Karpas-422 (cell line): ENCODE data around the gene TGFBI. TPM values are rescaled to one million over a fixed set of nuclear protein-coding genes. Genes with fewer than 3 reads are reported as not detected.

Source experiments
- DNase-seq: peaks from one replicate; pipeline ENCODE4 v3.0.0-alpha.2; 2015
- H2AFZ ChIP-seq: fragments of 200-600 bp; sonication (generic); 2 replicates; pipeline ENCODE4 v1.6.1; 2014; ENCODE audit warnings: antibody characterized with exemption, low read length, mixed read lengths
- H3K27ac ChIP-seq: fragments of 200-600 bp; sonication (generic); 2 replicates; pipeline ENCODE4 v1.5.1; 2014; ENCODE audit warnings: mild to moderate bottlenecking, low read length, moderate library complexity
- H3K27me3 ChIP-seq: fragments of 200-600 bp; sonication (generic); 2 replicates; pipeline ENCODE4 v1.6.1; 2014; ENCODE audit warnings: low read length, mixed read lengths
- H3K36me3 ChIP-seq: fragments of 200-600 bp; sonication (generic); 2 replicates; pipeline ENCODE4 v1.6.1; 2014; ENCODE audit warnings: low read length, mixed read lengths; ENCODE audit not compliant: insufficient read depth
- H3K4me1 ChIP-seq: fragments of 200-600 bp; sonication (generic); 2 replicates; pipeline ENCODE4 v1.6.1; 2014; ENCODE audit warnings: mild to moderate bottlenecking, low read length, mixed read lengths
- H3K4me2 ChIP-seq: fragments of 200-600 bp; sonication (generic); 2 replicates; pipeline ENCODE4 v1.6.1; 2014; ENCODE audit warnings: low read length, low read depth, mild to moderate bottlenecking; ENCODE audit not compliant: poor library complexity, severe bottlenecking
- H3K4me3 ChIP-seq: fragments of 200-600 bp; sonication (generic); 2 replicates; pipeline ENCODE4 v1.5.1; 2014; ENCODE audit warnings: mild to moderate bottlenecking, antibody characterized with exemption, low read length, mixed read lengths
- H3K79me2 ChIP-seq: fragments of 200-600 bp; sonication (generic); 2 replicates; pipeline ENCODE4 v1.6.1; 2014; ENCODE audit warnings: mild to moderate bottlenecking, low read length, mixed read lengths
- H3K9ac ChIP-seq: fragments of 200-600 bp; sonication (generic); 2 replicates; pipeline ENCODE4 v1.6.0; 2014; ENCODE audit warnings: low read length
- H3K9me2 ChIP-seq: fragments of 200-600 bp; sonication (generic), shearing (Covaris generic); replicated peaks from 2 replicates; pipeline ENCODE4 v1.6.0; 2014; ENCODE audit warnings: mild to moderate bottlenecking, low read length, moderate library complexity; ENCODE audit not compliant: insufficient read depth
- H3K9me3 ChIP-seq: fragments of 300-700, 200-600 bp; sonication (generic); 2 replicates; pipeline ENCODE4 v1.6.1; 2014; ENCODE audit warnings: low read length, mixed read lengths
- H4K20me1 ChIP-seq: fragments of 200-600 bp; sonication (generic); 2 replicates; pipeline ENCODE4 v1.6.1; 2014; ENCODE audit warnings: mild to moderate bottlenecking, antibody characterized with exemption, low read length, low read depth; ENCODE audit not compliant: insufficient read depth
- total RNA-seq: library from RNA; depleted of rRNA; stranded (reverse); fragments of >200 nt; shearing (Covaris generic); gene quantifications from 2 replicates; pipeline ENCODE4 v1.2.3, GENCODE V29; 2014; ENCODE audit warnings: low replicate concordance

Gene TGFBI
- total RNA-seq, 1 experiment from 2014 or later, result not detected

DNA sequence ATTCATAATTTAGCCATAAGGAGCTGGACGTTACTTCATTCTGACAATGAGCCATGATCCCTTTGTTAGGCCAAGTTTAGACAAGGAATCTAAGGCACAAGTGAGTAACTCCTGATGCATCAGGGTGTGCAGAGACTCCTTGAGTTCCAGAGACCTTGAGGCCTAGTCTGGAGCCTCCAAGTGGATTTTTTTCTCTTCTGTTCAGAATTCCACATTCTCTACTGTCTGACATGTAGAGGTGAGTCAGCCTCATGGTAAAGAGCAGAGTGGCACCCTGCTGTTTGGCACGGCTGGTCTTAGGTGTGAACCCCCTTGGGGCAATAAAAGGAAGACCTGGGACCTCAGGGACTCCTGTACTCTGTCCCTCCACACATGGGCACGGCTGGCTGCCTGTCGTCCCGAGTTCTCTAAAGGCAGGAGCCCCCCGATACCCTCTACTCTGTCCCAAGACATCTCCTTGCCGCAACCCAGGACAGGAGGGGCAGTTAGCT lies 22.0 kb upstream of the TGFBI start:
- Histone ChIP-seq H3K9ac (no peak overlapping the region), H3K36me3 (no peaks in the 10 kb centered on the region), H4K20me1 (no peaks in the 10 kb centered on the region), H3K27ac (no peak overlapping the region), H3K9me3 (no peaks in the 10 kb centered on the region), H3K9me2 (no peaks in the 10 kb centered on the region), H3K79me2 (no peaks in the 10 kb centered on the region), H3K4me3 (no peak overlapping the region), H2AFZ (no peak overlapping the region), H3K4me1 (no peaks in the 10 kb centered on the region; the same call in 1 of the 2 replicates), H3K4me2 (no peak overlapping the region), H3K27me3 (no peaks in the 10 kb centered on the region)
- DNase-seq, result no peak

- H3K36me3 ChIP-seq, result no peaks in the 10 kb centered on the region
- peaks cover 2% of the 10 kb centered on the region; the same call in 1 of the 2 replicates for H3K4me1 ChIP-seq
- H3K27ac ChIP-seq, result no peak overlapping the region
- no peak overlapping the region for H3K4me2 ChIP-seq
- H3K4me3 ChIP-seq, result no peak overlapping the region
- H3K79me2 ChIP-seq, result no peaks in the 10 kb centered on the region
- H3K9ac ChIP-seq, result no peak overlapping the region
- no peaks in the 10 kb centered on the region for H3K9me3 ChIP-seq
- no peaks in the 10 kb centered on the region for H4K20me1 ChIP-seq
- no peaks in the 10 kb centered on the region for H3K9me2 ChIP-seq
- DNase-seq, result no peak
- no peaks in the 10 kb centered on the region for H3K27me3 ChIP-seq
- H2AFZ ChIP-seq, result no peak overlapping the region
Measured at GRCh38 chr5:136007271-136007670, 21.5 kb upstream of the TGFBI start.

DNA sequence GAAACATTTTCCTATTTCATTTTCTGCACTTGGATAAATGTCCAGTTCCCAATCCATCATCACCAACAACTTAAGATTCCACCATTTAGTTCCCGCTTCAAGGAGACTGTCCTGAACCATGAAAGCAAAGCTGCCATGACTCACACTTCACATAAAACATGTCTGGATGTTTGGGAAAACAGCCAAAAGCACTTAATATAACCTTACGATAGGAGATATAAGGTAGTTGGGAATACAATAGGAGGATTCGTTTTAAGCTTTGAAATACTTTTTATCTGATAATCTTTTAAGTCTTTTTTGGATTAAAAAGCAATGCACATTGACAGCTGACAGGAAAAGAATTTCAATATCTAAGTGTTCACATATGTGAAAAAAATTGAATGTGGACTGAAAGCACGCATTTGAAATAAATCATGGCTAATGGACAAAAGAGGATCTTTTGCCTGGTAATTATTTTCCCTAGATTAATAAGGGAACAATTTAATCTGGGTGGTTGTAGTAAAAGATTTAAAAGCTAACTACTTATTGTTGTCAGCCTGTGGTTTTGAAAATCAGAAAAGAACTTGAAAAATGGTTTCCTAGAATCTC lies 17.3 kb upstream of the TGFBI start:
- H3K27me3 ChIP-seq, result no peaks in the 10 kb centered on the region
- H2AFZ ChIP-seq, result no peak overlapping the region
- no peaks in the 10 kb centered on the region for H3K9me2 ChIP-seq
- H4K20me1 ChIP-seq, result no peaks in the 10 kb centered on the region
- peaks cover 3% of the 10 kb centered on the region; the same call in 1 of the 2 replicates for H3K4me1 ChIP-seq
- no peak overlapping the region for H3K4me2 ChIP-seq
- DNase-seq, result no peak
- H3K9me3 ChIP-seq, result no peaks in the 10 kb centered on the region
- no peak overlapping the region for H3K9ac ChIP-seq
- no peak overlapping the region for H3K27ac ChIP-seq
- H3K36me3 ChIP-seq, result no peaks in the 10 kb centered on the region
- H3K4me3 ChIP-seq, result no peak overlapping the region
- H3K79me2 ChIP-seq, result no peaks in the 10 kb centered on the region

- Histone ChIP-seq H2AFZ (no peak overlapping the region), H3K27me3 (no peaks in the 10 kb centered on the region), H4K20me1 (no peaks in the 10 kb centered on the region), H3K9ac (no peak overlapping the region), H3K36me3 (no peaks in the 10 kb centered on the region), H3K79me2 (no peaks in the 10 kb centered on the region), H3K27ac (no peak overlapping the region), H3K9me2 (no peaks in the 10 kb centered on the region), H3K9me3 (no peaks in the 10 kb centered on the region), H3K4me1 (peaks cover 3% of the 10 kb centered on the region; the same call in 1 of the 2 replicates), H3K4me2 (no peak overlapping the region), H3K4me3 (no peak overlapping the region)
- peak; percentile 53 for DNase-seq
Measured at GRCh38 chr5:136012041-136012804, 16.6 kb upstream of the TGFBI start.

GRCh38 chr5:136013559-136013958 lies 15.2 kb upstream of the TGFBI start:
- H2AFZ ChIP-seq, result no peak overlapping the region

DNA sequence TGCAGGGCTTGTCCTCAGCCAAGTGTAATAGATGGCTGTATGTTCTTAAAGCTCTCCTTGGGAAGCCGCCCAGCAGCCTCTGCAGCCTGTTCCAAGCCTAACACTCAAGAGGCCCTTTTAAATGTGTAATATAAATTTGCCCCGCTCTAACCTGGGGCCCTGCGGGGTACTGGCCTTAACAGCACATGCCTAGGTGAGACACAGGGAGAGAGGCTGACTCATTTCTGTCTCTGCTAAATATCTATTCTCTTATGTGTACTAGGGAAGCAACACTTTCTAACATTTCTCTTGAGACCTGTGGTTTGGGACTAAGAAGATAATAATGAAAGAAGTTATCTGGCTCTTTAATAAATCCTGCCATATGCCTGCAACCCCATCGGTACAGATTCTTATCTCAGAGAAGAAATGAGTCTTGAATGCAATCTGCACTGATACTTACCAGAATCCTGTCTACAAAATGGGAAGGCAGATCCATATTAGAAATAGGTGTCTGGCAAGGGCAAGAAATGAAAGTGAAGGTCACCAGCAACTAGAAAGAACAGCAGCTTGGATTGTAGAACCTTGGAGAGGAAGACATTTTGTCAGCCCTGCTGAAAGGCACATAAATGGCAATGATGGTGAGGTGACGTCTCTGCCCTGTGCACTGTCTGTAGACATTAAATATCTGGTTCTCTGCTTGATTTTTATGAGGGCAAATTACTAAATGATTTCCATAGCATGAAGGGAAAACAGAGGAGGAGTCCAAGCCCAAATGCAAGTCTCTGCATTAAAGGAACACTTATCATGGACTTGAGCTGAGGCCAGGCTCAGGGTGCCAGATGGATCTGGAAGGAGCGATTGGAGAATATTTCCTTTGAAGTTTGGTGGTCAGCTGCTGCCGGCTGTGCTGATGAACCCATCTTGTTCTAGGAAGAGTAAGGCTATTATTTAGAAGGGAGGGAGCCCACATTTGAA lies 14.5 kb upstream of the TGFBI start:
- H2AFZ ChIP-seq, result no peak overlapping the region
- no peaks in the 10 kb centered on the region for H3K9me3 ChIP-seq
- H3K36me3 ChIP-seq, result no peaks in the 10 kb centered on the region
- no peaks in the 10 kb centered on the region for H4K20me1 ChIP-seq
- H3K9me2 ChIP-seq, result no peaks in the 10 kb centered on the region
- DNase-seq, result no peak
- no peak overlapping the region for H3K4me2 ChIP-seq
- H3K4me1 ChIP-seq, result peaks cover 3% of the 10 kb centered on the region; the same call in 1 of the 2 replicates
- H3K9ac ChIP-seq, result no peak overlapping the region
- no peaks in the 10 kb centered on the region for H3K27me3 ChIP-seq
- no peaks in the 10 kb centered on the region for H3K79me2 ChIP-seq
- no peak overlapping the region for H3K4me3 ChIP-seq
- H3K27ac ChIP-seq, result no peak overlapping the region

More at GRCh38 chr5:136013559-136013958, 15.2 kb upstream of the TGFBI start:
- Histone ChIP-seq H3K9me3 (no peaks in the 10 kb centered on the region), H3K4me1 (peaks cover 3% of the 10 kb centered on the region; the same call in 1 of the 2 replicates), H4K20me1 (no peaks in the 10 kb centered on the region), H3K36me3 (no peaks in the 10 kb centered on the region), H3K27me3 (no peaks in the 10 kb centered on the region), H3K27ac (no peak overlapping the region), H3K9ac (no peak overlapping the region), H3K4me2 (no peak overlapping the region), H3K4me3 (no peak overlapping the region), H3K79me2 (no peaks in the 10 kb centered on the region), H3K9me2 (no peaks in the 10 kb centered on the region)
- DNase-seq, result no peak

DNA sequence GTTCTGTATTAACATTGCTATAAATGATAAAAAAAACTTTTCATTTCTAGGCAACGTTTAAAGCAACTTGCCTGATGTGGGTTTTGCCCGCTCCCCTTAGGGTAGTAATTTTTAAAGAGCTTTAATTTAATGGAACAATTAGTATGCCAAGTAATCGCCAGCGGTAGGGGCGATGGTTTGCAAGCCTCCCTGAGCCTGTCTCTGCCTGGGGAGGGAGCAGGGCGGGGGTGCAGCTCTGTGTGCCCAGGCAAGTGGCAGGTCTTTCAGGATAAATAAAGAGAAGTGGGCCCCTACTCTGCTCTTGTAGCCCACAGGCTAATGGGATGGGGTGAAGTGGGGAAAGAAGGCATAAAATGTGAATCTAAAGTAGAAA lies 13.8 kb upstream of the TGFBI start:
- no peaks in the 10 kb centered on the region for H3K9me2 ChIP-seq
- no peak for DNase-seq
- no peak overlapping the region for H3K9ac ChIP-seq
- no peaks in the 10 kb centered on the region for H4K20me1 ChIP-seq
- peaks cover 3% of the 10 kb centered on the region; the same call in 1 of the 2 replicates for H3K4me1 ChIP-seq
- H2AFZ ChIP-seq, result no peak overlapping the region
- H3K4me3 ChIP-seq, result no peak overlapping the region
- no peak overlapping the region for H3K4me2 ChIP-seq
- no peaks in the 10 kb centered on the region for H3K36me3 ChIP-seq
- no peaks in the 10 kb centered on the region for H3K9me3 ChIP-seq
- H3K27ac ChIP-seq, result no peak overlapping the region
- no peaks in the 10 kb centered on the region for H3K79me2 ChIP-seq
- no peaks in the 10 kb centered on the region for H3K27me3 ChIP-seq
